Stimulated activated CD8-positive, alpha-beta memory T cell treated with anti-CD3 and anti-CD28 coated beads, Interleukin-15, amount 100 ng/mL, for 4 hours (primary cell): ENCODE results near the gene WIZ.

Experiments
- DNase-seq, 2 donors: peaks; one replicate each; pipeline ENCODE4 v3.0.0-alpha.2; 2020; ENCODE audit warnings: low read depth in 2 of 2

WIZ gene

GRCh38 chr19:15430526-15431120 is 19.1 kb downstream of the WIZ start:
- no peak for DNase-seq

DNA sequence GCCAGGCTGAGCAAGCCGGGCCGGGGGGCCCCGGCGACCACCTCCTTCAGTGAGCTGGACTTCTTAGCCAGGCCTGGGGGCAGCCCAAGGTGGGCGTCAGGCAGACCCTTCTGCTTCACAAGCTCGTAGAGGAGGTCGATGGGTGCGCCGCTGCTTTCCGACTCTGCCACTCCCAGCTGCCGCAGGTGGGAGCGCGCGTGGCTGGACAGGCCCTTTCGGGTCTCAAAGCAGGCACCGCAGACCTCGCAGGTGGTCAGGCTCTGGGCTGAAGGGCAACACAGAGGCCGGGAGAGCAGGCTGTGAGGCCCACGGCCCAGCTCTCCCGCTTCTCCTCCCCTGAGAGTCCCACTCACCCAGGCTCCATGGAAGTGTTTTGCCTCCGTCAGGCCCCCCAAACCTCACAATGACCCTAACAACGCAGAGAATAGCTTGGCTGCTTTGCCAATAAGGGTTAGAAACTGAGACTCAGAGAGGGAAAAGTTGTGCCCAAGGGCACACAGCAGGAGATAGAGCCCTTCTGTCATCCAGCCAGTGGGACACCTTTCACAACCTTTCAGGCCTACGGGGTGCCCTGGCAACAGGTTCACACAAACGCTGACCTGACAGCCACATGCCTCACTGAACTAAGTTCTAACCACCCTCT is 19.8 kb downstream of the WIZ start:
- DNase-seq, result no peak

GRCh38 chr19:15428956-15429824 is 20.6 kb downstream of the WIZ start:
- no peak for DNase-seq

- DNase-seq, result no peak
Observed at GRCh38 chr19:15427991-15428471, 21.7 kb downstream of the WIZ start.

- no peak for DNase-seq
Observed at GRCh38 chr19:15427350-15427700, 22.4 kb downstream of the WIZ start.

DNA sequence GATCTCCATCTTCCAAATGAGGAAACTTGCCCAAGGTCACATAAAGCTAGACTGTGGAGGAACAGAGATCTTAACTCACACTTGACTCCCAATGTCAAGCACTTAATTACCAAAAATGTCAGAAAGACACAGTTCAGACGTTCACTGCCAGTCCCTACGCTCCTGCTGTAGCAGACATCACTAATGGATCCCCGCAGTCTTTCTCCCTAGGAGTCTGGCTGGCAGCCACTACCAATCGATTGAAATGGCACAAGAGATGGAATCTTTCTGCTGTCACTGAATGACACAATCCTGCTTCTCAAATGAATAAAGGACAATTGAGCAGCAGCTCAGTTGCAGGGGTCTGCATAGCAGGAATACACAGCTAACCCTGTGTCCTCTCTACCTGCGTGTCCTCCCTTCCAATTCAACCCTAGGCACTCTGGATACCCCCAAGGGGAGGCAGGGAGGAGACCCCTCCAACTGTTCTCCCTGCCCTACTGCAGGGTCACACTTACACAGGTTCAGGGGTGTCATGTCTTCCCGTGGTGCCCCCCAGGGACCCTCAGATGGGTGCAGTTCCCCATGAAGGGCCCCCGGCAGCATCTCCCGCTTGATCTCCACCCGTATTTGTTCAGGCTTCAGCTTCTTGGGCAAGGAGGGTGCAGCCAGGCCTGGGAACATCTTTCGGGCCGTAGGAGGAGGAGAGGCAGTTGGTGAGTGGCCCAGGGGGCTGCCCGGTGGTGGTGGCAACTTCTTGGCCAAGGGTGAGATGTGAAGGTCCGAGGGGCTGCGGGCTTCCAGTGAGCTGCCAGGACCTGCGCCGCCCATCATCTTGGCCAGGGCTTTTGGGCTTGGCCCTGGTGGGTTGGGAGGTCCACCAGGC is 23.0 kb downstream of the WIZ start:
- DNase-seq, result no peak

GRCh38 chr19:15425321-15425950 is 24.3 kb downstream of the WIZ start:
- DNase-seq, result no peak

GRCh38 chr19:15424692-15425272 is 25.0 kb downstream of the WIZ start:
- no peak for DNase-seq

DNA sequence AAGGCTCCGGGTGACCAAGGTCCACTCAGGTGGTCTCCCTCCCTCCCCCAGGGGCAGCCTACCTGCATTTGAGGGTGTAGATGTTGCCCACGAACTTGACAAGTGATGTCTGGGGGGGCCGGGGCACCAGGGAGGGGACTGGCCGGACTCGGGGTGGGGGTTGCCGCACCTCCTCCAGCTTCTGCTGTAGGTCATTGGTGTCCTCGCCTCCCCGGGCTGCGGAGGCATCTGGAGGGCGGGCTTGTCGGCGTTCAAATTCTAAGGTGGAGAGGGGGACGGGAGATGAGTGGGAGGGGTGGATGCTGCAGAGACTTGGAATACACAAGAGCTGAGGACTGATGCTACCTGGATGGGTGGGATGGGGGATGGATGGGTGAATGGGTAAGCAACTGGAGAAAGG is 25.6 kb downstream of the WIZ start:
- DNase-seq, result no peak

GRCh38 chr19:15423130-15423529 is 26.6 kb downstream of the WIZ start:
- no peak for DNase-seq

DNA sequence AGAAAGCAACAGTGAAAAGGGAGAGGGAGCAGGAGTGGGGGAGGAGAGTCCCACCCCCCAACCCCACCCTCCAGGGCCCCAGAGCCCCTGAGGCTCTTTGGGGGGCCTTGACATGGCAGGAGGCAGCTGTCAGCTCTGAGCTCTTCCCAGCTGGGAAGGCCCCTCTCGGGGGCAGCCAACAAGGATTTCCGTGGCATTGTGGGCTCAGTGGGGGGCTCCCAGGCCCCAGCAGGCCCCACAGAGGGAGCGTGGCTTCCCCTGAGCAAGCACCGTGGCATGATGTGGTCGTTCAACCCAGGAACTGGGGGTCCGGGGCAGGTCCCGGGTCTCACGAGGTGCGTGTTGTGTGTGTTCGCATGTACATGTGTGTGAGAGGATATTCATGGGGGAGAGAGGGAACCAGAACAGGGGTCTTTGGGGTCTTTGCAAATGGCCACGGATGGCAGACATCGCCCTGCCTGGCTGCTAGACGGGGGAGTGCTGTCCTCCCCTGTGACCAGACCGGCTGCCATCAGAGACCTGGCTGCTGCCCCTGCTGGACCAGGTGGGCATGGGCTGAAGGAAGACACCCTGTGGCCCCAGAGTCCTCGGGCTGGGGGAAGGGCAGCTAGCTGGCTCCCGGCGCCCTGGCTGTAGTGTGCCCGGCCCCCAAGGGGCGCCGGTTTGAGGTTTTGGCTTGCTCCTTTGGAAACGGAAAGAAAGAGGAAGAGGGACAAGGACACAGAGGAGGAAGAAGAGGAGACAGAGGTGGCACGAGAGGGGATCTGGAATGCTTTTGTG is 27.3 kb downstream of the WIZ start:
- no peak for DNase-seq

- no peak for DNase-seq
Observed at GRCh38 chr19:15421721-15422260, 28.0 kb downstream of the WIZ start.

GRCh38 chr19:15421136-15421695 is 28.5 kb downstream of the WIZ start:
- DNase-seq, result no peak

DNA sequence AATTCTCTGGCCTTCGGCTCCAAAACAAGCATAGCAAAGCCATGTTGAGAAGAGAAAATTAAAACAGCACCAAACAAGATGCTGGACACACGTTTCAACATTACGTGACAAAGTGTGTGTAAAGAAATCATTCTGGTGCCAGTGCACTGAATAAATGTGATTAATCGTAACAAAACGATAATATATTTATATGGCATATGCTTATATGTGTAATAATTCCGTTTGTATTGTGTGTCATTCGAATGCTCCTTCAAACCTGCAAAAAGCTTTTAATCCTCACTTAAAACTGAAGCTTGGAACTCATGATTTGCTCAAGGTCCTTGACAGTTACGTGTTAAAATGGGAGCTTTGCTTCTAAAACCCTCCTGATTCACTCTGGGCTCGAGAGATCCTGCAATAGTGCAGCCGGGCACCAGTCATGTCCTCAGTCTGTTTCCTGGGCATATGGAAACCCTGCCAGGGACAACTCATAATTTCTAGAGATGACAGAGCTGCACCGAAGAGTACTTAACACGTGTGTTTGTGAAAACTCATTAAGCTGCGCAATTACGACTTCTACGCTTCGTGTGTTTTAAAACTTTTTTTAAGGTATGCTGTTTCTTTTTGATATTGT is 30.2 kb downstream of the WIZ start:
- no peak for DNase-seq

GRCh38 chr19:15418579-15419412 is 31.0 kb downstream of the WIZ start, which contains the start of gene AKAP8L:
AKAP8L (minus strand) TSS chr19:15418988; CDS start chr19:15418923, 65 bp downstream.
- peak; percentile 94 to 99 for DNase-seq

DNA sequence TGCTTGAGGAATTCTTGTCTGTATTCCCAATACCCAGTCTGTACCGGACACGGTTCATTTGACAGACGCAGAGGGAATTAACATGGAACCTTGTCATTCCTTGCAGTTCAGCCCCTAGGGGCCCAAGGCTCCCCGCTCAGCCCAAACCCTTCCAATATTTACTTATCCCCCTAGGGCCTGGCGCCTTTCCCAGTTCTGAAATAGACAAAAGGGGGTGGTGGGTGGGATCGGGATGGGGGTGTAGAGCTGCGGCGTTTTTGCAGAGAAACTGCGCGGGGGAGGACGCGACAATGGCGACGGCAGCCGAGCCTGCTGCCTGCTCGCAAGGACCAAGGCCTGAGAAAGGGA is 31.6 kb downstream of the WIZ start:
- no peak for DNase-seq

- DNase-seq, result no peak
Observed at GRCh38 chr19:15417699-15418098, 32.1 kb downstream of the WIZ start.

DNA sequence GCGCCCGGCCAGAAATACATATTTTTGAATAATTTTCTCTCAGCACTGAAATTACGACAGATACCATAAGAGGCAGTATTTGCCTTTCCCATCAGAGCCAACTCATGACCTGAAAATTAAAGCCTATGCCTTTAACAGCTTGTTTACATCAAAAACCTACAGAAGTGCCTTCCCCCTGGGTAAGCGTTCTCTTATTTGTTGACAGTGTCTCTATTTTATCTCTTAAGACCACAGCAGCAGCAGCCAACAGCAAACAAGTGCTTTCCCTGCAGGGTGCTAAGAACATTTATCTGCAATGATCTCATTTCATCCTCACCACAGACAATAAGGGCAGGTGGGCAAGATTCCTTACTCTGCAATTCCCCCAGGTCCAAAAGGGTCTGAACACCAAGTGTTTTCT is 36.9 kb downstream of the WIZ start:
- DNase-seq, result no peak
